HCT116 (cell line): ENCODE results near the gene PRPH2. TPM values are rescaled to one million over a fixed set of nuclear protein-coding genes. Genes with fewer than 3 reads are reported as not detected.

Experiments used
- ATAC-seq: fragments of 200-7000 bp; cut with Tn5 transposase; 2 replicates; pipeline ENCODE4 v1.9.1; 2020; ENCODE audit warnings: mild to moderate bottlenecking, moderate library complexity
- BruUV-seq: library from RNA; stranded (reverse); fragments of 400-500 nt; replicated peaks from 2 replicates; lab custom pipeline; 2021; lab: Mats Ljungman, UMichigan
- CTCF ChIA-PET: fragments of 300-600 bp; sonication (Branson Sonifier 250); formaldehyde crosslinking; loops from one replicate; lab custom pipeline; 2021; ENCODE audit warnings: antibody characterized with exemption; lab: Charles Lee
- POLR2A ChIA-PET: fragments of 300-600, 350-600 bp; sonication (Branson Sonifier 250); formaldehyde crosslinking; loops from one replicate; lab custom pipeline; 2021; ENCODE audit warnings: antibody characterized with exemption; lab: Charles Lee
- RAD21 ChIA-PET, 2 experiments: fragments of 300-600 bp; sonication (Branson Sonifier 250); formaldehyde crosslinking; loops; one replicate each; lab custom pipeline; 2023; ENCODE audit warnings: low total read pairs in 2 of 2; ENCODE audit not compliant: uncharacterized antibody in 2 of 2, unreplicated experiment in 2 of 2, low non-redundant PET in 1 of 2; lab: Charles Lee
- DNase-seq: peaks from one replicate; pipeline ENCODE4 v3.0.0-alpha.2; 2010; ENCODE audit warnings: low read depth, low spot score
- H2AFZ ChIP-seq: fragments of 200-600 bp; shearing (Covaris generic), sonication (generic); 2 replicates; pipeline ENCODE4 v1.6.1; 2017; ENCODE audit warnings: low read depth, mixed run types, mixed read lengths, antibody characterized with exemption, low read length; ENCODE audit not compliant: poor library complexity, severe bottlenecking
- H3K27ac ChIP-seq: 2 replicates; pipeline ENCODE4 v1.5.1; 2012; ENCODE audit warnings: low read depth, low read length
- H3K27me3 ChIP-seq: fragments of 200-600 bp; sonication (generic); 2 replicates; pipeline ENCODE4 v1.6.1; 2016; ENCODE audit warnings: mixed run types, low read length, mixed read lengths; ENCODE audit not compliant: insufficient read depth
- H3K36me3 ChIP-seq, 2 experiments: fragments of 200-500 bp in 1 of 2; fragments of 200-600 bp in 1 of 2; sonication (Bioruptor generic) in 1 of 2; sonication (generic) in 1 of 2; 2 replicates each; pipeline versions ENCODE4 v1.5.1 to v1.6.1; 2014 to 2016; ENCODE audit warnings: low read length in 2 of 2, inconsistent platforms in 1 of 2, mixed read lengths in 1 of 2, mixed run types in 1 of 2; ENCODE audit not compliant: insufficient read depth in 2 of 2, control insufficient read depth in 1 of 2
- H3K4me1 ChIP-seq, 2 experiments: fragments of 200-600 bp in 1 of 2; sonication (generic) in 1 of 2; 2 replicates each; pipeline versions ENCODE4 v1.5.1 to v1.6.1; 2012 to 2017; ENCODE audit warnings: low read length in 2 of 2, inconsistent platforms in 1 of 2, mild to moderate bottlenecking in 1 of 2, mixed read lengths in 1 of 2, mixed run types in 1 of 2, moderate library complexity in 1 of 2; ENCODE audit not compliant: insufficient read depth in 2 of 2, control insufficient read depth in 1 of 2
- H3K4me2 ChIP-seq: fragments of 200-600 bp; sonication (generic); 2 replicates; pipeline ENCODE4 v1.6.1; 2017; ENCODE audit warnings: mixed run types, low read length, mixed read lengths
- H3K4me3 ChIP-seq, 2 experiments: fragments of 200-600 bp in 1 of 2; sonication (generic) in 1 of 2; replicated peaks in 1 of 2; 2 replicates each; pipeline ENCODE4 v1.5.1; 2011 to 2016; ENCODE audit warnings: low read length in 2 of 2, control low read depth in 1 of 2, low read depth in 1 of 2, mild to moderate bottlenecking in 1 of 2, mixed read lengths in 1 of 2, mixed run types in 1 of 2
- H3K79me2 ChIP-seq: fragments of 200-600 bp; sonication (generic); 2 replicates; pipeline ENCODE4 v1.6.1; 2017; ENCODE audit warnings: mild to moderate bottlenecking, mixed run types, low read length, moderate library complexity, mixed read lengths; ENCODE audit not compliant: insufficient read depth
- H3K9ac ChIP-seq: fragments of 200-600 bp; sonication (generic); 2 replicates; pipeline ENCODE4 v1.6.1; 2016; ENCODE audit warnings: low read length, mixed read lengths
- H3K9me2 ChIP-seq: fragments of 200-600 bp; sonication (generic), shearing (Covaris generic); 2 replicates; pipeline ENCODE4 v1.6.1; 2017; ENCODE audit warnings: mixed run types, mild to moderate bottlenecking, moderate library complexity; ENCODE audit not compliant: insufficient read depth
- H3K9me3 ChIP-seq, 2 experiments: fragments of 200-500 bp in 1 of 2; fragments of 200-600 bp in 1 of 2; sonication (Bioruptor generic) in 1 of 2; sonication (generic) in 1 of 2; 2 replicates each; pipeline ENCODE4 v1.6.1; 2014 to 2017; ENCODE audit warnings: low read length in 2 of 2, mixed read lengths in 2 of 2, inconsistent platforms in 1 of 2, low read depth in 1 of 2, mild to moderate bottlenecking in 1 of 2, mixed run types in 1 of 2, moderate library complexity in 1 of 2; ENCODE audit not compliant: control insufficient read depth in 1 of 2, insufficient read depth in 1 of 2
- H4K20me1 ChIP-seq: fragments of 200-600 bp; sonication (generic), shearing (Covaris generic); 2 replicates; pipeline ENCODE4 v1.6.1; 2017; ENCODE audit warnings: mixed run types, mild to moderate bottlenecking, moderate library complexity; ENCODE audit not compliant: insufficient read depth
- CEBPB ChIP-seq: IDR thresholded peaks from 2 replicates; pipeline ENCODE4 v1.6.1; 2012; ENCODE audit warnings: low read depth
- JUND ChIP-seq: IDR thresholded peaks from 2 replicates; pipeline ENCODE4 v1.6.1; 2012
- POLR2A ChIP-seq: IDR thresholded peaks from 2 replicates; pipeline ENCODE4 v1.7.0; 2011; ENCODE audit warnings: borderline replicate concordance; ENCODE audit not compliant: insufficient read depth, insufficient read length; ENCODE audit errors: extremely low read depth
- SIN3A ChIP-seq: IDR thresholded peaks from 2 replicates; pipeline ENCODE4 v1.6.1; 2012; ENCODE audit warnings: low read depth
- SP1 ChIP-seq: IDR thresholded peaks from 2 replicates; pipeline ENCODE4 v1.6.1; 2012; ENCODE audit warnings: low read depth
- SRF ChIP-seq: IDR thresholded peaks from 2 replicates; pipeline ENCODE4 v1.6.1; 2012; ENCODE audit warnings: low read depth
- ZFX ChIP-seq: fragments of 450-650 bp; IDR thresholded peaks from 2 replicates; pipeline ENCODE4 v1.6.1; 2017
- ZNF274 ChIP-seq: fragments of 200-500 bp; sonication (Bioruptor generic); IDR thresholded peaks from 2 replicates; pipeline ENCODE4 v1.6.1; 2014; ENCODE audit warnings: mild to moderate bottlenecking, low read depth, low read length, inconsistent platforms
- intact Hi-C: fragments of 100-400 bp; cut with micrococcal nuclease; formaldehyde crosslinking; loops from 2 replicates; pipeline ENCODE4 v1.10.0; 2022
- total RNA-seq: library from RNA; stranded (reverse); gene quantifications from one replicate; pipeline ENCODE4 v1.2.1, GENCODE V29; 2021; ENCODE audit not compliant: unreplicated experiment
- TF ChIP-seq, protein P1 (sequence below): IDR thresholded peaks from 2 replicates; pipeline ENCODE4 v1.6.1; 2012
- TF ChIP-seq, protein P2 (sequence below): IDR thresholded peaks from 2 replicates; pipeline ENCODE4 v1.6.1; 2012; ENCODE audit warnings: low read depth
- TF ChIP-seq, protein P3 (sequence below): IDR thresholded peaks from 2 replicates; pipeline ENCODE4 v1.6.1; 2011; ENCODE audit warnings: mild to moderate bottlenecking, low read length, moderate library complexity; ENCODE audit not compliant: insufficient replicate concordance; ENCODE audit errors: extremely low read depth

The PRPH2 gene
- total RNA-seq, 1 experiment from 2014 or later = not detected

DNA sequence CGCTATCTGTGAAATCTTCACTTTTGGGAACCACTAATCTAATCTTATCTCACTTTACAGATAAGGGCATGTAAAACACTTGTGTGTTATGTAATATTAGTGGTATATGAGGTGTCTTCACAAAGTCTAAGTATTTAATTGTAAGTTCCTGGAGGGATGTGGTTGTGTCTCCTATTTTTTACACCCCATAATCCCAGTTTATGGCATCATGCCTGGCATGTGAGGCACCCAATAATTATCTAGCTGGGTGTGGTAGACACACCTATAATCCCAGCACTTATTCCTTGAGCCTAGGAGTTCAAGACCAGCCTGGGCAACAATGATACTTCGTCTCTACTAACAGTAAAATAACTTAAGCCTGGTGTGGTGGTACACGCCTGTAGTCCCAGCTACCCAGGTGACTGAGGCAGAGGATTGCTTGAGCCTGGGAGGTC lies 40.0 kb upstream of the PRPH2 start:
- Histone ChIP-seq H3K27me3 (no peaks in the 10 kb centered on the region), H3K4me1 (peaks cover 21 to 41% of the 10 kb centered on the region in 2 experiments), H3K9ac (no peak overlapping the region), H3K79me2 (no peaks in the 10 kb centered on the region), H3K9me3 (no peaks in the 10 kb centered on the region), H3K4me3 (no peak overlapping the region), H3K4me2 (no peak overlapping the region), H4K20me1 (no peaks in the 10 kb centered on the region), H3K36me3 (no peaks in the 10 kb centered on the region), H3K9me2 (no peaks in the 10 kb centered on the region), H2AFZ (no peak overlapping the region), H3K27ac (no peak overlapping the region)
- RAD21 ChIA-PET = no interaction called here
- ATAC-seq = no peak
- CTCF ChIA-PET = no interaction called here
- DNase-seq = no peak
- intact Hi-C loops = no loop called here
- no TSS peak for BruUV-seq
- POLR2A ChIA-PET = no interaction called here
- TF ChIP-seq SIN3A (no peak), SRF (no peak), JUND (no peak), SP1 (no peak), POLR2A (no peak)
- TF ChIP-seq, protein P1, sequence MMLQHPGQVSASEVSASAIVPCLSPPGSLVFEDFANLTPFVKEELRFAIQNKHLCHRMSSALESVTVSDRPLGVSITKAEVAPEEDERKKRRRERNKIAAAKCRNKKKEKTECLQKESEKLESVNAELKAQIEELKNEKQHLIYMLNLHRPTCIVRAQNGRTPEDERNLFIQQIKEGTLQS = no peak
- TF ChIP-seq, all 23 proteins: peak for 0

DNA sequence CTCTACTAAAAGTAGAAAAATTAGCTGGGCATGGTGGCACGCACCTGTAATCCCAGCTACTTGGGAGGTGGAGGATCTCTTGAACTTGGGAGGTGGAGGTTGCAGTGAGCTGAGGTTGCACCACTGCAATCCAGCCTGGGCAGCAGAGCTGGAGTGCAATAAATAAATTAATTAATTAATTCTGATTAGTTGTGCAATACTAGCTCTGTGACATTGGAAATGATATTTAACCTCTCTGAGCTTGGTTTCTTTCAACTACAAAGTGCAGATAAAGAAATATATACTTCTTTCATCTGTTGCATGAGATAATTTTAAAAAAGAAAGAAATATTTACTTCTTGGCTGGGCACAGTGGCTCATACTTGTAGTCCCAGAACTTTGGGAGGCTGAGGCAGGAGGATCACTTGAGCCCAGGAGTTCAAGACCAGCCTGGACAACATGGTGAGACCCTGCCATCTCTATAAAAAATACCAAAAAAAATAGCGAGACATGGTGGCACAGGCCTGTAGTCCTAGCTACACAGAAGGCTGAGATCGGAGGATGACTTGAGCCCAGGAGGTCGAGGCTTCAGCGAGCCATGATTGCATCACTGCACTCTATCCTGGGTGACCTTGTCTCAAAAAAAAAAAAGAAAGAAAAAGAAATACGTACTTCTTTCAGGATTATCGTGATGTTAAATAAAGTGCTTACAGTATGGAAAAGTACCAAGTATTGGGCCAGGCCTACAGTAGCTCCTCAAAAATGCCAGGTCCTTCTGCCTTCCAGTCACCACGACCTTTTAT lies 39.1 kb upstream of the PRPH2 start:
- no peaks in the 10 kb centered on the region for H3K36me3 ChIP-seq
- H4K20me1 ChIP-seq = no peaks in the 10 kb centered on the region
- intact Hi-C loops = no loop called here
- H3K27ac ChIP-seq = no peak overlapping the region
- no peaks in the 10 kb centered on the region for H3K79me2 ChIP-seq
- H3K27me3 ChIP-seq = no peaks in the 10 kb centered on the region
- H3K9ac ChIP-seq = no peak overlapping the region
- ATAC-seq = no peak
- no peaks in the 10 kb centered on the region for H3K9me3 ChIP-seq
- H3K9me2 ChIP-seq = no peaks in the 10 kb centered on the region
- no peak overlapping the region for H3K4me2 ChIP-seq
- H3K4me1 ChIP-seq = peaks cover 17 to 32% of the 10 kb centered on the region in 2 experiments
- ChIA-PET RAD21 (no interaction called here), CTCF (no interaction called here), POLR2A (interaction anchor here (2.2 kb wide), 1 partner anchor 15 kb away, joined by 5 read pairs; the partner anchor contains the start of gene TBCC)
- no peak for DNase-seq
- TF ChIP-seq, protein P2, sequence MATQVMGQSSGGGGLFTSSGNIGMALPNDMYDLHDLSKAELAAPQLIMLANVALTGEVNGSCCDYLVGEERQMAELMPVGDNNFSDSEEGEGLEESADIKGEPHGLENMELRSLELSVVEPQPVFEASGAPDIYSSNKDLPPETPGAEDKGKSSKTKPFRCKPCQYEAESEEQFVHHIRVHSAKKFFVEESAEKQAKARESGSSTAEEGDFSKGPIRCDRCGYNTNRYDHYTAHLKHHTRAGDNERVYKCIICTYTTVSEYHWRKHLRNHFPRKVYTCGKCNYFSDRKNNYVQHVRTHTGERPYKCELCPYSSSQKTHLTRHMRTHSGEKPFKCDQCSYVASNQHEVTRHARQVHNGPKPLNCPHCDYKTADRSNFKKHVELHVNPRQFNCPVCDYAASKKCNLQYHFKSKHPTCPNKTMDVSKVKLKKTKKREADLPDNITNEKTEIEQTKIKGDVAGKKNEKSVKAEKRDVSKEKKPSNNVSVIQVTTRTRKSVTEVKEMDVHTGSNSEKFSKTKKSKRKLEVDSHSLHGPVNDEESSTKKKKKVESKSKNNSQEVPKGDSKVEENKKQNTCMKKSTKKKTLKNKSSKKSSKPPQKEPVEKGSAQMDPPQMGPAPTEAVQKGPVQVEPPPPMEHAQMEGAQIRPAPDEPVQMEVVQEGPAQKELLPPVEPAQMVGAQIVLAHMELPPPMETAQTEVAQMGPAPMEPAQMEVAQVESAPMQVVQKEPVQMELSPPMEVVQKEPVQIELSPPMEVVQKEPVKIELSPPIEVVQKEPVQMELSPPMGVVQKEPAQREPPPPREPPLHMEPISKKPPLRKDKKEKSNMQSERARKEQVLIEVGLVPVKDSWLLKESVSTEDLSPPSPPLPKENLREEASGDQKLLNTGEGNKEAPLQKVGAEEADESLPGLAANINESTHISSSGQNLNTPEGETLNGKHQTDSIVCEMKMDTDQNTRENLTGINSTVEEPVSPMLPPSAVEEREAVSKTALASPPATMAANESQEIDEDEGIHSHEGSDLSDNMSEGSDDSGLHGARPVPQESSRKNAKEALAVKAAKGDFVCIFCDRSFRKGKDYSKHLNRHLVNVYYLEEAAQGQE = no peak
- TF ChIP-seq CEBPB (no peak), SRF (no peak), ZNF274 (no peak), SP1 (no peak), ZFX (no peak)
- TF ChIP-seq, protein P3, sequence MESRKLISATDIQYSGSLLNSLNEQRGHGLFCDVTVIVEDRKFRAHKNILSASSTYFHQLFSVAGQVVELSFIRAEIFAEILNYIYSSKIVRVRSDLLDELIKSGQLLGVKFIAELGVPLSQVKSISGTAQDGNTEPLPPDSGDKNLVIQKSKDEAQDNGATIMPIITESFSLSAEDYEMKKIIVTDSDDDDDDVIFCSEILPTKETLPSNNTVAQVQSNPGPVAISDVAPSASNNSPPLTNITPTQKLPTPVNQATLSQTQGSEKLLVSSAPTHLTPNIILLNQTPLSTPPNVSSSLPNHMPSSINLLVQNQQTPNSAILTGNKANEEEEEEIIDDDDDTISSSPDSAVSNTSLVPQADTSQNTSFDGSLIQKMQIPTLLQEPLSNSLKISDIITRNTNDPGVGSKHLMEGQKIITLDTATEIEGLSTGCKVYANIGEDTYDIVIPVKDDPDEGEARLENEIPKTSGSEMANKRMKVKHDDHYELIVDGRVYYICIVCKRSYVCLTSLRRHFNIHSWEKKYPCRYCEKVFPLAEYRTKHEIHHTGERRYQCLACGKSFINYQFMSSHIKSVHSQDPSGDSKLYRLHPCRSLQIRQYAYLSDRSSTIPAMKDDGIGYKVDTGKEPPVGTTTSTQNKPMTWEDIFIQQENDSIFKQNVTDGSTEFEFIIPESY = no peak
- H2AFZ ChIP-seq = no peak overlapping the region
- H3K4me3 ChIP-seq = no peak overlapping the region
- no TSS peak for BruUV-seq
